ENCODE results near the gene THOC7.

GRCh38 chr3:63809607-63810006 lies 54.0 kb downstream of the THOC7 start:
- TF ChIP-seq CTCF (IDR thresholded peaks at IDR 0.05) (no peak), EZH2 (IDR thresholded peaks at IDR 0.05) (no peak), EZH2phosphoT487 (IDR thresholded peaks at IDR 0.05) (no peak)
